AG20443 (cell line): Measurements from ENCODE around the gene BNIP5.
A peak's percentile ranks its signal among the peaks of the same experiment; 100 is the strongest.
"Not testable (repeated sequence)": the region's sequence is repeated elsewhere in the genome, so short reads cannot be mapped to it uniquely, and the experiment has no call there.

Experiments
- DNase-seq: peaks from one replicate; pipeline ENCODE4 v3.0.0; 2012; ENCODE audit warnings: low spot score, mixed read lengths

The BNIP5 gene

GRCh38 chr6:36367743-36368142 lies 31.1 kb upstream of the BNIP5 start:
- DNase-seq: no peak

GRCh38 chr6:36364669-36365479 lies 28.2 kb upstream of the BNIP5 start:
- no peak for DNase-seq

GRCh38 chr6:36364061-36364635 lies 27.5 kb upstream of the BNIP5 start:
- not testable (repeated sequence) for DNase-seq

GRCh38 chr6:36363371-36363752 lies 26.7 kb upstream of the BNIP5 start:
- DNase-seq: not testable (repeated sequence)

GRCh38 chr6:36362551-36363370 lies 26.1 kb upstream of the BNIP5 start:
- DNase-seq: no peak

GRCh38 chr6:36361071-36361470 lies 24.4 kb upstream of the BNIP5 start:
- DNase-seq: no peak

- DNase-seq: peak; percentile 89
Measured at GRCh38 chr6:36360241-36361054, 23.8 kb upstream of the BNIP5 start.

GRCh38 chr6:36358226-36358915 lies 21.7 kb upstream of the BNIP5 start:
- DNase-seq: no peak

- no peak for DNase-seq
Measured at GRCh38 chr6:36357872-36358225, 21.2 kb upstream of the BNIP5 start.

- no peak for DNase-seq
Measured at GRCh38 chr6:36355819-36356218, 19.1 kb upstream of the BNIP5 start.

- no peak for DNase-seq
Measured at GRCh38 chr6:36353411-36353915, 16.8 kb upstream of the BNIP5 start.

- DNase-seq: no peak
Measured at GRCh38 chr6:36352477-36353157, 15.9 kb upstream of the BNIP5 start.

GRCh38 chr6:36350681-36351571 lies 14.2 kb upstream of the BNIP5 start:
- peak; percentile 65 for DNase-seq

GRCh38 chr6:36350082-36350481 lies 13.4 kb upstream of the BNIP5 start:
- no peak for DNase-seq

GRCh38 chr6:36349240-36349639 lies 12.6 kb upstream of the BNIP5 start:
- no peak for DNase-seq

GRCh38 chr6:36347621-36348020 lies 10.9 kb upstream of the BNIP5 start:
- DNase-seq: no peak

- no peak for DNase-seq
Measured at GRCh38 chr6:36346486-36347273, 10.0 kb upstream of the BNIP5 start.

- no peak for DNase-seq
Measured at GRCh38 chr6:36345681-36346466, 9.2 kb upstream of the BNIP5 start.
